SK-N-SH (cell line): ENCODE measurements around the gene FERMT1.

Experiments used
- POLR2AphosphoS5 ChIP-seq: IDR thresholded peaks from 2 replicates; pipeline ENCODE4 v1.6.1; 2012; ENCODE audit warnings: low read depth, low read length
- RCOR1 ChIP-seq: fragments of 150-350 bp; IDR thresholded peaks from 2 replicates; pipeline ENCODE4 v1.6.1; 2017; ENCODE audit warnings: antibody characterized with exemption, low read length
- RFX5 ChIP-seq: IDR thresholded peaks from 2 replicates; pipeline ENCODE4 v1.6.1; 2012; ENCODE audit warnings: mild to moderate bottlenecking, improper control_type of control experiment, low read length
- SMC3 ChIP-seq: IDR thresholded peaks from 2 replicates; pipeline ENCODE4 v1.6.1; 2012; ENCODE audit warnings: low read depth, low read length, improper control_type of control experiment
- TEAD4 ChIP-seq: IDR thresholded peaks from 2 replicates; pipeline ENCODE4 v1.4.0; 2012; ENCODE audit warnings: mild to moderate bottlenecking, borderline replicate concordance; ENCODE audit not compliant: insufficient read depth
- YY1 ChIP-seq: IDR thresholded peaks from 2 replicates; pipeline ENCODE4 v1.4.0; 2012; ENCODE audit warnings: low read depth, mild to moderate bottlenecking
- TF ChIP-seq, protein P1 (sequence below): fragments of 200-600 bp; sonication (generic); IDR thresholded peaks from 2 replicates; pipeline ENCODE4 v1.6.1; 2017; ENCODE audit warnings: antibody characterized with exemption, mild to moderate bottlenecking, moderate library complexity

DNA sequence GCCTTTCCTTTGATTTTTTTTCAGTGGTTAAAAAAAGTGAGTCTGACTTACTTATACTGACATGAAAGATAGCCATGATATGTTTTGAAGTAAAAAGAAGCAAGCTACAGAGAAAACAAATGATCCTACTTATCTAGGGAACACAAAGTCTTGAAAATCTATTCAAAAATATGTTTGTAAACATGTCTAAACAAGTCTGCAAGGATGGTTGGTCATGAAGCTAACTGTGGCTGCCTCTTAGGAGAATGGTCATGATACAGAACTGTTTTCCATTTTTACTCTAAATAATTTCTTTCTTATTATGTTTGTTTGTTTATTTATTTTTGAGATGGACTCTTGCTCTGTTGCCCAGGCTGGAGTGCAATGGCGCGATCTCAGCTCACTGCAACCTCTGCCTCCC lies 21.5 kb downstream of the FERMT1 start:
- TF ChIP-seq RFX5 (no peak), POLR2AphosphoS5 (no peak), YY1 (no peak), SMC3 (no peak), TEAD4 (no peak), RCOR1 (no peak)
- TF ChIP-seq, protein P1, sequence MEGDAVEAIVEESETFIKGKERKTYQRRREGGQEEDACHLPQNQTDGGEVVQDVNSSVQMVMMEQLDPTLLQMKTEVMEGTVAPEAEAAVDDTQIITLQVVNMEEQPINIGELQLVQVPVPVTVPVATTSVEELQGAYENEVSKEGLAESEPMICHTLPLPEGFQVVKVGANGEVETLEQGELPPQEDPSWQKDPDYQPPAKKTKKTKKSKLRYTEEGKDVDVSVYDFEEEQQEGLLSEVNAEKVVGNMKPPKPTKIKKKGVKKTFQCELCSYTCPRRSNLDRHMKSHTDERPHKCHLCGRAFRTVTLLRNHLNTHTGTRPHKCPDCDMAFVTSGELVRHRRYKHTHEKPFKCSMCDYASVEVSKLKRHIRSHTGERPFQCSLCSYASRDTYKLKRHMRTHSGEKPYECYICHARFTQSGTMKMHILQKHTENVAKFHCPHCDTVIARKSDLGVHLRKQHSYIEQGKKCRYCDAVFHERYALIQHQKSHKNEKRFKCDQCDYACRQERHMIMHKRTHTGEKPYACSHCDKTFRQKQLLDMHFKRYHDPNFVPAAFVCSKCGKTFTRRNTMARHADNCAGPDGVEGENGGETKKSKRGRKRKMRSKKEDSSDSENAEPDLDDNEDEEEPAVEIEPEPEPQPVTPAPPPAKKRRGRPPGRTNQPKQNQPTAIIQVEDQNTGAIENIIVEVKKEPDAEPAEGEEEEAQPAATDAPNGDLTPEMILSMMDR = no peak
